MM.1S (cell line): Measurements from ENCODE around the gene SLC35B1.
"Not testable (repeated sequence)": the region's sequence is repeated elsewhere in the genome, so short reads cannot be mapped to it uniquely, and the experiment has no call there.

Experiments
- EZH2 ChIP-seq: fragments of 300-600 bp; sonication (generic); optimal IDR thresholded peaks from 2 replicates; pipeline ENCODE3; 2017; ENCODE audit warnings: low read depth, mild to moderate bottlenecking, antibody characterized with exemption, low read length, mixed read lengths
- TF ChIP-seq, protein P1 (sequence below): fragments of 300-600 bp; sonication (generic); IDR thresholded peaks from 2 replicates; pipeline ENCODE4 v1.5.1; 2016; ENCODE audit warnings: antibody characterized with exemption, low read length, mixed read lengths

DNA sequence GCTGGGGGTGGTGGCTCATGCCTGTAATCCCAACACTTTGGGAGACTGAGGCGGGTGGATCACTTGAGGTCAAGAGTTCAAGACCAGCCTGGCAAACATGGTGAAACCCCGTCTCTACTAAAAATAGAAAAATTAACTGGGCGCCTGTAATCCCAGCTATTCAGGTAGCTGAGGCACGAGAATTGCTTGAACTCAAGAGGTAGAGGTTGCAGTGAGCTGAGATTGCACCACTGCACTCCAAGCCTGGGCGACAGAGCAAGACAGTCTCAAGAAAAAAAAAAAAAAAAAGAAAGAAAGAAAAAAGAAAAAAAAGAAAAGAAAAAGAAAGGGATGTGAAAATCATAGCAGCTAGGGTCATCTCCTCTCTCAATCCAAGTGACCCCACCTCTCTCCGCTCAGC lies 16.8 kb upstream of the SLC35B1 start:
- TF ChIP-seq EZH2, result not testable (repeated sequence)
- TF ChIP-seq, protein P1, sequence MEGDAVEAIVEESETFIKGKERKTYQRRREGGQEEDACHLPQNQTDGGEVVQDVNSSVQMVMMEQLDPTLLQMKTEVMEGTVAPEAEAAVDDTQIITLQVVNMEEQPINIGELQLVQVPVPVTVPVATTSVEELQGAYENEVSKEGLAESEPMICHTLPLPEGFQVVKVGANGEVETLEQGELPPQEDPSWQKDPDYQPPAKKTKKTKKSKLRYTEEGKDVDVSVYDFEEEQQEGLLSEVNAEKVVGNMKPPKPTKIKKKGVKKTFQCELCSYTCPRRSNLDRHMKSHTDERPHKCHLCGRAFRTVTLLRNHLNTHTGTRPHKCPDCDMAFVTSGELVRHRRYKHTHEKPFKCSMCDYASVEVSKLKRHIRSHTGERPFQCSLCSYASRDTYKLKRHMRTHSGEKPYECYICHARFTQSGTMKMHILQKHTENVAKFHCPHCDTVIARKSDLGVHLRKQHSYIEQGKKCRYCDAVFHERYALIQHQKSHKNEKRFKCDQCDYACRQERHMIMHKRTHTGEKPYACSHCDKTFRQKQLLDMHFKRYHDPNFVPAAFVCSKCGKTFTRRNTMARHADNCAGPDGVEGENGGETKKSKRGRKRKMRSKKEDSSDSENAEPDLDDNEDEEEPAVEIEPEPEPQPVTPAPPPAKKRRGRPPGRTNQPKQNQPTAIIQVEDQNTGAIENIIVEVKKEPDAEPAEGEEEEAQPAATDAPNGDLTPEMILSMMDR, result not testable (repeated sequence)
